DOHH2 (cell line): ENCODE results near the gene INF2.

ENCODE experiments used
- CTCF ChIP-seq: fragments of 200-600 bp; sonication (generic); IDR thresholded peaks from one replicate; pipeline ENCODE4 v1.5.1; 2014; ENCODE audit warnings: antibody characterized with exemption, mild to moderate bottlenecking, low read depth, low read length; ENCODE audit not compliant: poor library complexity, severe bottlenecking
- EZH2phosphoT487 ChIP-seq: fragments of 200-600 bp; sonication (generic); IDR thresholded peaks from 2 replicates; pipeline ENCODE4 v1.6.1; 2017; ENCODE audit warnings: borderline replicate concordance, mild to moderate bottlenecking, antibody characterized with exemption, low read length, moderate library complexity, mixed read lengths

DNA sequence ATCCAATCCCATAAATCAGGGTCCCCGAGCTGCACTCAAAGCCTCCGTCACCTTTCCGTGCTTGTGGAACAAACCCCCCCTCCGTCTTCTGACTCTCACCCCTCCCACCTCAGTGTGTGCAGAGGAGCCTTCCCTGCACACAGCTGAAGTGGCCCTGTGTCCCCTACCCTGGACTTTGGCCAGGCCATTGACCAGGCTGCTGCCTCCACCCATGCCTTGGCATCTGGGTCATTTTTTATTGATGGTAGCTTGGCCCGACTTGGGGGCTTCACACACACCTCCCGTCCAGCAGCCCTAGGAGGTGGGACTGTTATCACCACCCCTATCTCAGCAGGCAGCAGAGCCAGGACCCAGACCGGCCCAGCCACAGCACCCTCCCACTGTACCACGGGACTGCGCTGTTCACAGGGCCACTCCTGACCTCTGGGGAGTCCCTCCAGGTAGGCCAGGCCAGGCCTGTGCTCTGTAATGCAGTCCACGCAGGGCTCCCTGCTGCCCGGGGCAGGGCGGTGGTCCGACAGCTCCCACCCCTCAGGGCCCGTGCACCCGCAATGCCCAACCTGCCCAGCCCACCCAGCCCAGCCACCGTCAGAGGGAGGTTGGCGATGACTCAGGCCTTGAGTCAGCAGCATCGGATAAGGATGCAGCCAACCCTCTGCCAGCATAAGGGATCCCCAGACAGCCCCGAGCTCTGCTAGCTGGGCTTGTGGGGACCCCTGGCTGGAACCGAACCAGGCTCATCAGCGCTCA lies 9.2 kb upstream of the INF2 start:
- TF ChIP-seq CTCF, result no peak
- TF ChIP-seq EZH2phosphoT487, result no peak
